ENCODE data around the gene TPSD1. TPM values are rescaled to one million over a fixed set of nuclear protein-coding genes. Genes with fewer than 3 reads are reported as not detected.

The TPSD1 gene
- total RNA-seq, 1 experiment from 2014 or later: not detected

- H3K14ac ChIP-seq (ENCODE audit: insufficient read depth, low read length): no peak overlapping the region; the same call in 1 of the 2 replicates
- WGBS (ENCODE audit: extremely low coverage, insufficient read length, low lambda C conversion rate): no CpG with 5 or more reads among the region's 21 CpGs
- Mint-ChIP-seq H3K27ac (peak overlapping the region in 1 of 3 experiments; percentile 96; a peak in 1 of 7 replicates), H3K27me3 (ENCODE audit: low read depth) (peaks cover 43% of the 10 kb centered on the region), H3K4me3 (no peak overlapping the region; a peak in 1 of 5 replicates), H3K36me3 (ENCODE audit: insufficient read depth in 1 of 3, low read depth in 3 of 3) (peaks cover 0 to 4% (median 0%) of the 10 kb centered on the region in 3 experiments; a peak in 2 of 7 replicates), H3K4me1 (peaks cover 5 to 14% of the 10 kb centered on the region in 2 experiments; a peak in 3 of 4 replicates), H3K9me3 (no peaks in the 10 kb centered on the region)
- H3K4me2 ChIP-seq (ENCODE audit: insufficient read depth, insufficient read length, low read length): no peak overlapping the region
- H3K79me2 ChIP-seq (ENCODE audit: insufficient read depth, low read length): no peaks in the 10 kb centered on the region
- H3K18ac ChIP-seq (ENCODE audit: insufficient read length, low read depth, low read length): no peak overlapping the region
- TF ChIP-seq CTCF (conservative IDR thresholded peaks at IDR 0.05): no peak
- H4K20me1 ChIP-seq (ENCODE audit: control insufficient read depth, insufficient read depth, insufficient read length): no peaks in the 10 kb centered on the region
- H3K4me1 ChIP-seq (ENCODE audit: insufficient read depth, low read length): no peaks in the 10 kb centered on the region; the same call in 1 of the 2 replicates
- H2BK120ac ChIP-seq (ENCODE audit: low read depth, low read length, poor library complexity, severe bottlenecking): no peak overlapping the region
- no peak overlapping the region for H4K91ac ChIP-seq (ENCODE audit: insufficient read length, low read depth, low read length)
- H3K4ac ChIP-seq (ENCODE audit: low read depth, low read length): no peak overlapping the region
- H4K8ac ChIP-seq (replicated peaks; ENCODE audit: insufficient read length, low read depth, low read length): no peak overlapping the region
- H2AK5ac ChIP-seq (ENCODE audit: insufficient read length, low read length): no peak overlapping the region
- no peak overlapping the region for H4K5ac ChIP-seq (ENCODE audit: insufficient read length, low read depth, low read length)
- H3K27me3 ChIP-seq (ENCODE audit: insufficient read depth, low read length): no peaks in the 10 kb centered on the region
- no peak overlapping the region for H3K23ac ChIP-seq (ENCODE audit: insufficient read length, low read depth, low read length)
- no peak overlapping the region for H2BK12ac ChIP-seq (ENCODE audit: insufficient read length, low read depth, low read length)
- H2BK5ac ChIP-seq (ENCODE audit: insufficient read length, low read length): no peak overlapping the region
- no peaks in the 10 kb centered on the region for H3K23me2 ChIP-seq (ENCODE audit: insufficient read length, low read depth, low read length, poor library complexity, severe bottlenecking)
- DNase-seq: no peak
- H3K9me3 ChIP-seq (ENCODE audit: control insufficient read depth, low read depth, low read length): no peaks in the 10 kb centered on the region
- no peak overlapping the region for H2AFZ ChIP-seq (ENCODE audit: low read length)
- H2BK20ac ChIP-seq (ENCODE audit: low read depth, low read length, poor library complexity, severe bottlenecking): no peak overlapping the region
- H3T11ph ChIP-seq (ENCODE audit: low read length): no peak overlapping the region
- H2BK15ac ChIP-seq (ENCODE audit: low read depth, low read length): no peak overlapping the region
- no peak overlapping the region for H3K27ac ChIP-seq (ENCODE audit: insufficient read length, low read depth, low read length)
- H3K79me1 ChIP-seq (ENCODE audit: insufficient read depth, low read depth, low read length, poor library complexity, severe bottlenecking): no peaks in the 10 kb centered on the region
- H3K9ac ChIP-seq (ENCODE audit: extremely low read depth, insufficient read length, low read length): no peak overlapping the region
- H3K56ac ChIP-seq (ENCODE audit: insufficient read length, low read depth, low read length): no peak overlapping the region
These were observed 21.9 kb downstream of the TPSD1 start for GRCh38 chr16:1277617-1278282.
